Loucy (cell line): Measurements from ENCODE around the gene CCDC6.

ENCODE experiments used
- H2AFZ ChIP-seq: fragments of 200-600 bp; sonication (generic); 2 replicates; pipeline ENCODE4 v1.6.0; 2016; ENCODE audit warnings: antibody characterized with exemption, mild to moderate bottlenecking, low read length, moderate library complexity
- H3F3A ChIP-seq: fragments of 200-600 bp; 2 replicates; pipeline ENCODE4 v1.6.0; 2016; ENCODE audit warnings: antibody characterized with exemption, low read depth, mild to moderate bottlenecking
- H3K27me3 ChIP-seq: fragments of 200-600 bp; sonication (generic); 2 replicates; pipeline ENCODE4 v1.6.1; 2014; ENCODE audit warnings: low read length, mild to moderate bottlenecking; ENCODE audit not compliant: insufficient read depth, poor library complexity, severe bottlenecking
- H3K36me3 ChIP-seq: fragments of 200-600 bp; sonication (generic); 2 replicates; pipeline ENCODE4 v1.6.1; 2016; ENCODE audit warnings: low read length; ENCODE audit not compliant: insufficient read depth
- H3K4me1 ChIP-seq: fragments of 200-600 bp; sonication (generic); 2 replicates; pipeline ENCODE4 v1.5.1; 2014; ENCODE audit warnings: low read length, mild to moderate bottlenecking; ENCODE audit not compliant: insufficient read depth, poor library complexity, severe bottlenecking
- H3K4me2 ChIP-seq: fragments of 200-600 bp; sonication (generic); 2 replicates; pipeline ENCODE4 v1.6.0; 2014; ENCODE audit warnings: antibody characterized with exemption, low read length, low read depth, mild to moderate bottlenecking; ENCODE audit not compliant: poor library complexity, severe bottlenecking
- H3K4me3 ChIP-seq: fragments of 200-600 bp; sonication (generic); 2 replicates; pipeline ENCODE4 v1.5.1; 2014; ENCODE audit warnings: low read length, mild to moderate bottlenecking, mixed read lengths; ENCODE audit not compliant: poor library complexity, severe bottlenecking
- H3K79me2 ChIP-seq: fragments of 200-600 bp; sonication (generic); 2 replicates; pipeline ENCODE4 v1.6.1; 2014; ENCODE audit warnings: low read length; ENCODE audit not compliant: insufficient read depth
- H3K9ac ChIP-seq: fragments of 200-600 bp; sonication (generic); 2 replicates; pipeline ENCODE4 v1.6.0; 2014; ENCODE audit warnings: mild to moderate bottlenecking, low read depth, low read length, moderate library complexity; ENCODE audit not compliant: poor library complexity, severe bottlenecking
- H3K9me2 ChIP-seq: fragments of 200-600 bp; sonication (generic); replicated peaks from 2 replicates; pipeline ENCODE4 v1.6.1; 2016; ENCODE audit warnings: low read depth, low read length, mixed read lengths
- H3K9me3 ChIP-seq: fragments of 200-600 bp; sonication (generic); 2 replicates; pipeline ENCODE4 v1.6.1; 2014; ENCODE audit warnings: mild to moderate bottlenecking, antibody characterized with exemption, low read length, low read depth; ENCODE audit not compliant: insufficient read depth
- H4K20me1 ChIP-seq: fragments of 200-600 bp; sonication (generic); 2 replicates; pipeline ENCODE4 v1.6.0; 2014; ENCODE audit warnings: antibody characterized with exemption, low read length, mild to moderate bottlenecking; ENCODE audit not compliant: insufficient read depth, poor library complexity, severe bottlenecking
- EZH2phosphoT487 ChIP-seq: fragments of 200-600 bp; IDR thresholded peaks from 2 replicates; pipeline ENCODE4 v1.6.1; 2018; ENCODE audit warnings: antibody characterized with exemption, mild to moderate bottlenecking, moderate library complexity, borderline replicate concordance
- TF ChIP-seq, protein P1 (sequence below): fragments of 200-600 bp; sonication (generic); conservative IDR thresholded peaks from 2 replicates; pipeline ENCODE4 v1.5.1; 2014; ENCODE audit warnings: mild to moderate bottlenecking, antibody characterized with exemption, low read length

Gene CCDC6

GRCh38 chr10:59909815-59910214 is 3.5 kb upstream of the CCDC6 start:
- peaks cover 14% of the 10 kb centered on the region for H3K79me2 ChIP-seq
- H3K36me3 ChIP-seq, result no peaks in the 10 kb centered on the region
- no peak overlapping the region for H3K9ac ChIP-seq
- no peaks in the 10 kb centered on the region for H3K27me3 ChIP-seq
- no peak overlapping the region for H3K4me3 ChIP-seq
- no peaks in the 10 kb centered on the region for H3F3A ChIP-seq
- TF ChIP-seq, protein P1, sequence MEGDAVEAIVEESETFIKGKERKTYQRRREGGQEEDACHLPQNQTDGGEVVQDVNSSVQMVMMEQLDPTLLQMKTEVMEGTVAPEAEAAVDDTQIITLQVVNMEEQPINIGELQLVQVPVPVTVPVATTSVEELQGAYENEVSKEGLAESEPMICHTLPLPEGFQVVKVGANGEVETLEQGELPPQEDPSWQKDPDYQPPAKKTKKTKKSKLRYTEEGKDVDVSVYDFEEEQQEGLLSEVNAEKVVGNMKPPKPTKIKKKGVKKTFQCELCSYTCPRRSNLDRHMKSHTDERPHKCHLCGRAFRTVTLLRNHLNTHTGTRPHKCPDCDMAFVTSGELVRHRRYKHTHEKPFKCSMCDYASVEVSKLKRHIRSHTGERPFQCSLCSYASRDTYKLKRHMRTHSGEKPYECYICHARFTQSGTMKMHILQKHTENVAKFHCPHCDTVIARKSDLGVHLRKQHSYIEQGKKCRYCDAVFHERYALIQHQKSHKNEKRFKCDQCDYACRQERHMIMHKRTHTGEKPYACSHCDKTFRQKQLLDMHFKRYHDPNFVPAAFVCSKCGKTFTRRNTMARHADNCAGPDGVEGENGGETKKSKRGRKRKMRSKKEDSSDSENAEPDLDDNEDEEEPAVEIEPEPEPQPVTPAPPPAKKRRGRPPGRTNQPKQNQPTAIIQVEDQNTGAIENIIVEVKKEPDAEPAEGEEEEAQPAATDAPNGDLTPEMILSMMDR, result no peak
- TF ChIP-seq EZH2phosphoT487, result no peak
- peaks cover 21% of the 10 kb centered on the region for H3K4me1 ChIP-seq
- no peaks in the 10 kb centered on the region for H3K9me2 ChIP-seq
- H3K4me2 ChIP-seq, result no peak overlapping the region
- no peak overlapping the region for H2AFZ ChIP-seq
- H3K9me3 ChIP-seq, result 0 out of 2 replicates have a peak, but pooled peaks cover 5% of the 10 kb centered on the region
- H4K20me1 ChIP-seq, result peaks cover 13% of the 10 kb centered on the region

DNA sequence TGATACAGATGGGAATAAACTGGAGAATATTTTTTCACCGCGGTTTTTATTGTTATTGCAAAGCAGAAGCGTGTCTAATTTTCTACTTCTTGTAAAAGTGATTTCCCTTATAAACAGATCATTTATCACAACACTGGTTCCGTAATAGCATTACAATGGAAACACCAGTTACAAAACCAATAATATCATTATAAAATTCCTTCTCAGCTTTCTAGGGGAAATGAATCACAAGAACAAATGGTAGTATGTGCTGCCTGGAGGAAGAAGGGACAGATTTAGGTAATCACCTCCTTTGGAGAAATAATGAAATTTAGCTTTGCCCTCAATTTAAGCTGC is 2.4 kb upstream of the CCDC6 start:
- Histone ChIP-seq H3K27me3 (no peaks in the 10 kb centered on the region), H3F3A (no peaks in the 10 kb centered on the region), H2AFZ (peak overlapping the region; percentile 94), H3K9ac (no peak overlapping the region), H3K9me3 (0 out of 2 replicates have a peak, but pooled peaks cover 2% of the 10 kb centered on the region), H3K4me1 (peaks cover 31% of the 10 kb centered on the region), H3K4me3 (peak overlapping the region; percentile 98), H3K79me2 (peaks cover 24% of the 10 kb centered on the region), H3K4me2 (peak overlapping the region; percentile 94), H3K9me2 (no peaks in the 10 kb centered on the region), H4K20me1 (peaks cover 24% of the 10 kb centered on the region), H3K36me3 (no peaks in the 10 kb centered on the region)
- TF ChIP-seq, protein P1, result no peak
- TF ChIP-seq EZH2phosphoT487, result no peak

DNA sequence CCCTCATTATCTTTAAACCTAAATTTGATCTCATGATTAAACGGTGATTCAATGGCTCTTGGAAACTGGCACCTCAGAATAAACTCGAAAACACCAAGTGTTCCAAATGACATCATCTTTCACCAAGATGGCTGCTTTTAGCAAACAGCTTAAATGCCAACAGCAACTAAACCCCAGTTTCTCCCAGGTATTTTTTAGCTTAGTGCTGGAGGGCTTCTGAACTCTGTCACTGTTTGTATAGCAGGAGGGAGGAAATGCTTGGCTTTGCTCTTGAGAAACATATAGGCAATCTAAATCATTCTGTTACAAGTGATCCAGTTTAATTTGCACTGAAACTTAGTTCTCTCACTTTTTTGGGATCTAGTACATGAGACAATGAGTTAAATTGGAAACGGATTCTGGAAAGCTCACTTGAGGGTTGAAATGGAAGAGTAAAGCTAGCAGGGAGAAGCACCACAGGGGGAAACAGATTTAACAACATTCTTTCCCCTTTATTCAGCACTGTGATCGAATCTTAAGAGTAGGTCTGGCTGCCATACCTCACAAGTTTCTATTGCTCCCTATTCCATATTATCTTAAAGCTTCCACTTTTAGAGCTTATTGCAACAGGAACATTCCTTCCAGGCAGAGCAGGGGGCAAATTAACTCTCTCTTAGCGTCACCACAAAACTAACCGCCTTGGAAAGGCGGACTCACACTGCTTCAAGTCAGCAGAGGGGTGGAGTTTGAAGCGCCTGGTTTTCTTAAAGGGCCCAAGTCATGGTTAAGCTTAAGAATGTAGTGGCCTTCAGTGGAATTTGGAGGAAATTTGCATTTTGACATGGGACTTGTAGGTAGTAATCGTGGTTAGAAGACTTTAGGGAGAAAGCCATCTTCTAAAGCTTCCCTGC is 1.8 kb upstream of the CCDC6 start:
- Histone ChIP-seq H3K36me3 (no peaks in the 10 kb centered on the region), H2AFZ (peak overlapping the region; percentile 94), H3K27me3 (no peaks in the 10 kb centered on the region), H3K79me2 (peaks cover 30% of the 10 kb centered on the region), H3F3A (no peaks in the 10 kb centered on the region), H3K4me3 (peak overlapping the region; percentile 98), H3K9me2 (no peaks in the 10 kb centered on the region), H3K4me2 (peak overlapping the region; percentile 94), H3K4me1 (peaks cover 37% of the 10 kb centered on the region), H3K9me3 (no peaks in the 10 kb centered on the region), H3K9ac (peak overlapping the region; percentile 94), H4K20me1 (peaks cover 30% of the 10 kb centered on the region)
- TF ChIP-seq EZH2phosphoT487, result no peak
- TF ChIP-seq, protein P1, result no peak
